ENCODE results near the gene PNPLA5.

PNPLA5 gene

DNA sequence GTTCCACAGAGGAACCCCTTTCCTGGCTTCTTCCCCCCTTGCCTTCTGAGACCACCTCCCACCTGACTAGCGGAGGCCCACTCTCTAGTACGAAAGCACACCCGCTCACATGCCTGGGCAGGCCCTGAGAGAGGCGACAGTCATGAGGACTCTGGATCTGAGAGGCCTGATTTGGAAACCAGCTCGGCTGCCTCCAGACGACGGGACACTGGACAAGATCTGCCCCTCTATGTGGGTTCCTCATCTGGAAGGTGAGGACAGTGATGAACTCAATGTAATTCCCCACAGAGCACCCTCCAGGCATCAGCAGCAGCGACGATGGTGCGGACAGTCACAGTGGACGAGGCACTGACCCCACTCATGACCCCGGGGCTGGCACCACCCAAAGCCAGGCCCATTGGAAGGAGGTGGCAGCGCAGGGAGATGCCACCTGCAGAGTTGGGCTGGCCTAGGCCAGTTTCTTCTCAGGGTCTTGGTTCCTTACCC is 37.0 kb downstream of the PNPLA5 start:
- DNase-seq (ENCODE audit: low read depth): no peak

DNA sequence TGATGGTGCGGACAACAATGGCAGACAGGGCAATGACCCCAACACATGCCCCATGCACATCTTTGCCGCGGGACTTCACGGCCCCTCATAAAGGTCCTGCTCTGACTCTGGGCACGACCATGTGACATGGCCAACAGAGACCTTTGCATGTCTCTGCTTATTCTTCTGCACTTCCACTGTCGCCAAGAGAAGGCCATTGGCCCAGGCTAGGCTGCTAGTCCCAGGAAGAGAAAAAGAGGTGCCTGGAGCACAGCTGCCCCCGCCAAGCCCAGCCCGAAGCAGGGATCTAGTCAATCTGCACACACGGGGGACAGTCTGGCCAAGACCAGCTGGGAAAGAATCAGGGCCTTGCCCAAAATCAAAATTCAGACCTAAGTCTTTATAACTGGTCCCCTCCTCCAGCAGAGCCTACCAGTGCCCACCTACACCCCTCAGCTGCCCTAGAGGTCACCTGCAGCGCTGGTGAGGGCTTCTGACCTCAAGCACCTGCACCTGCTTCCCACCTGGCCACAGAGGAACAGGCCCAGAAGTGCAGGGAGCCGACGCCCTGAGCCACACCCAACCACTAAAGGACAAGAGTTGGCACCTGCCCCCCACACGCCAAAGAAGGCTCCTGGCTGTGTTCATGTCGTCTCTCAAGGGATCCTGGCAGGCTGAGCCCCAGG is 37.6 kb downstream of the PNPLA5 start:
- no peak for DNase-seq (ENCODE audit: low read depth)

DNA sequence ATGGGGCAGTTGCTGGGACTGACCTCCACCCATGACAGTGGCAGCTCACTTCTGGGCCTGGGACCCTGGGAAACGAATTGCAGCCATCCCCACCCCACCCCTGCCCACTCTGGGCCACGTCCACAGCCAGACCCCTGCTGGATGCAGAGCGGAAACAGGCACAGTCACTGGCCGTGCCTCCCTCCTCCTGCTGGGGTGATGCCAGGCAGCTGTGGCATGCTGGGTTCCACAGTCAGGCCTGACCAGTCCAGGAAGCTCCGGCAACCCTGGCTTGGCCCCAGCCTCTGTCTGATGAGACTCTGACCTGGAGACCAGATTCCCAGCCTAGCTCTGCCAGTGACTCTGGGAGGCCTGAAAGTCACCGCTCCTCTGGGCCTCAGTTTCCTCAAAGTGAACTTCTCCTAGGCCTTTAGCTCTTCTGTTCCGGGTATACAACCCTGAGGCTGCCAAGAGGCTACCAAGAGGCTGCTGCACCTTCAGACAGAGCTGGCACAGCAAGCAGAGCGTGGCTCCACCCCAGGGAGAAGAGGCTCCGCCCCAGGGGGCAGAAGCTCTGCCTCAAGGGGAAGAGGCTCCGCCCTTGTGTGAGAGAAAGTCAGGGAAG is 38.4 kb downstream of the PNPLA5 start:
- no peak for DNase-seq (ENCODE audit: low read depth)

DNA sequence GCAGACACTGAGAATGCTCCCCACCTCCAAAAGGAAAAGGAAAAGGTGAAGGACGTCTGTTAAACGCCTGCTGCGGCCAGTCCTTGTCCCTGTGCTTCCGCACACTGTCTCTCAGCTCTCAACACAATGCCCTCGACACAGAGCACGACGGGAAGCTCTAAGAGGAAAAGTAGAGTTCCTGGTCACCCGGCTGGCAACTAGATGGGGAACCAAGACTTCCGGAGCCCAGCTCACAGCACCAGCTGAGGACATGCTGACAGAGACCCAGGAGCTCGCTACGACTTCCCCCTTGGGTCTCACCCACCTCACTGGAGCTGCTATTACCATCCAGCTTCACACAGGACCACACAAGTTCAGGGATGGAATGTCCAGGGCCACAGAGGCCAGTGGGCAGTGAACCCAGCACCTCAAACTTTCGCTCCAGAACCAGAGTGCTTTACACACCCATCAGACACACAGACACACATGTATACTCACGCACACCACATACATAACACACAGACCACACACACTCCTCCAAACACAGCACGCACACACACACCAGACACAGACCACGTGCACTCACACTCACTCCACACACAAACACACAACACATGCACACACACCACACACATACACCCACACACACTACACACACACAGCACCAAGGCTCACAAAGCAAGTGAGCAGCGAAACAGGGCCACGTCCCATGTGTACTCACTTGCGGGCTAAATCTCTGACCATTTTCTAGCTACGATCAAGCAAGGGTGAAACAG is 39.1 kb downstream of the PNPLA5 start:
- DNase-seq (ENCODE audit: low read depth): no peak

DNA sequence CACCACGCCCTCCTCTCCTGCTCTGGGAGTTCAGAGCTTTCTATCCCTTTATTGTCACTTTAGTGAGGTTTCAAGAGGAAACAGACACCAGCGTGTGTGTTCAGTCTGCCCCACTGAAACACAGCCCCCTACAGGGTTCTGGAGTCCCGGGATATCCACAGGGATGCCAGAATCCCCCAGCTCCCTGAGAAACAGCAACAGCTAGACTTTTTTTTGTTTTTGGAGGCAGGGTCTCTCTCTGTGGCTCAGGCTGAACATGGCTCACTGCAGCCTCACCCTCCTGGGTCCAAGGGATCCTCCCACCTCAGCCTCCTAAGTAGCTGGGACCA is 39.9 kb downstream of the PNPLA5 start:
- no peak for DNase-seq (ENCODE audit: low read depth)

DNA sequence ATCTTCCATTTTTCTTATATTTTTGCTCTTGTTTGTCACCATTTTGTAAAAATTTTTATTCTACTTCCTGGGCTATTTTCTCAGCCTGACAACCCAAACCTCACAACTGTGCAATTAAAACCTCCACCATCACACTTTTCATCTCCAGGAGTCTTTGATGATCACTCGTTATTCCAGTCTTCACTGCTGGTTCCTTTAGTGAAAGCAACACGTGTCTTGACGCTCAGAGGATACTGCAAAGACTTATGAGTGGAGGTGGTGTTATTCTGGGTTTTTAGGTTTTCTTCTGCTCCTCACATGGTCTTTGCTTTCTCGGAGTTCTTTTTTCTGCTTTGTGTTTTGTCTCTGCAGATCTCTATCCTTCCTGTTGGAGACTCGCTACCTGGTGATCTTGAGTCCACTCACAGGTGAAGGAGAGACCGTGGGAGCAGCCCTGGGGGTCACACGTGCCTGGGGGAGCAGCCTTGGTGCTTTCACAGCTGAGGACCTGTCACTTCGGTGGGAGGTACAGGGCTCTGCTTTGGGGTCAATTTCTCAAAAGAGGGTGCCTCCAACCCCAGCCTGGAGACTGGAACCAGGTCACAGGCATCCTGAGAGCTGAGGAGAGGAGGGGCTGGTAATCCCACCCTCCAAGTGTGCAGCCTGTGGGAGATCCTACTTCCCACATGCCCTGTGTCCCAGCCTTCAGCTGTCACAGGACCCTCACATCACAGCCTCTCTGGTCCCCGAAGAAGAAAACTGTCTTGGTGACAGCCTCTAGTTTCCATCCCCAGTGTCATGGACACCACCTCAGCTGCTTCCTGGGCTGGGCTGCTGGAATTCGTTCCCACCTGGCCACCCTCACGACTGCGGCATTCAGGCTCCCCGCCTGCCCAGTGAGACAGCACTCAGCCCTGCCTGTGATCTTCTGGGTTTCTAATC is 40.5 kb downstream of the PNPLA5 start:
- no peak for DNase-seq (ENCODE audit: low read depth)

DNA sequence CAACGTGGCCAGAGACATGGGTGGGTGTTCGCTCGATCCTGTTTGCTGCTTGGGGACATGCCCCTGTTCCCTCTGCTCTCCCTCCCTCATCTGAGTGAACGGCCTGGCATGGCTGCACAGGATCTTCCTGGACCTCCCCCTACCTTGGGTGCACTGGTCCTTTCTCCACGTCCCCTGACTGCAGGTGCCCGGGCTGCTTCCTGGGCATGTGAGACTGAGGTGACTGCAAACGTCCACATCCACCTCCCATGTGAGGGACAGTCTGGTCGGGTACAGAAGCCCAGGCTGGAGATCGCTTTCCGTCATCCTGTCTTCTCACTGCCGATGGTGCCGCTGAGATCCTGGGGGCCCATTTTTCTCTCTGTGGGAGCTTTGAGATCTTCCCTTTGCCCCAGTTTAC is 41.3 kb downstream of the PNPLA5 start:
- no peak for DNase-seq (ENCODE audit: low read depth)

DNA sequence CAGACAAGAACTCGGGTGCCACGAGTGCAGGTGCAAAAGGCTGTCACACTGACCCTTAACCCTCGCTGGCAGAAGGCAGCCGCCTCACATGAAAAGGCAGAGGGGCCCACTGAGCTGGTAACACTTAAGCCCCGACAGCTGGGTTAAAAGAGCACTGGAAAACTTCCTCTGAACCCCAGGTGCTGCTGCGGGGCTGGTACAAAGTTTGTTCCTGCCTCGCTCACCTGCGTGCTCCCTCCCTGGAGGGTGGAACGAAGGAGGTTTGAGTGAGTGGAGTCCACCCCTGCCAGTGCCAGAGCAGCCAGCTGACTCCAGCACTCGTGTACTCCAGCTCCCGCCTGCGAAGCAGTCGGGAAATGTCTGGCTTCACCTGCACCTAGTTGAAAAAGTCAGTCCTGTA is 42.1 kb downstream of the PNPLA5 start:
- DNase-seq (ENCODE audit: low read depth): no peak

DNA sequence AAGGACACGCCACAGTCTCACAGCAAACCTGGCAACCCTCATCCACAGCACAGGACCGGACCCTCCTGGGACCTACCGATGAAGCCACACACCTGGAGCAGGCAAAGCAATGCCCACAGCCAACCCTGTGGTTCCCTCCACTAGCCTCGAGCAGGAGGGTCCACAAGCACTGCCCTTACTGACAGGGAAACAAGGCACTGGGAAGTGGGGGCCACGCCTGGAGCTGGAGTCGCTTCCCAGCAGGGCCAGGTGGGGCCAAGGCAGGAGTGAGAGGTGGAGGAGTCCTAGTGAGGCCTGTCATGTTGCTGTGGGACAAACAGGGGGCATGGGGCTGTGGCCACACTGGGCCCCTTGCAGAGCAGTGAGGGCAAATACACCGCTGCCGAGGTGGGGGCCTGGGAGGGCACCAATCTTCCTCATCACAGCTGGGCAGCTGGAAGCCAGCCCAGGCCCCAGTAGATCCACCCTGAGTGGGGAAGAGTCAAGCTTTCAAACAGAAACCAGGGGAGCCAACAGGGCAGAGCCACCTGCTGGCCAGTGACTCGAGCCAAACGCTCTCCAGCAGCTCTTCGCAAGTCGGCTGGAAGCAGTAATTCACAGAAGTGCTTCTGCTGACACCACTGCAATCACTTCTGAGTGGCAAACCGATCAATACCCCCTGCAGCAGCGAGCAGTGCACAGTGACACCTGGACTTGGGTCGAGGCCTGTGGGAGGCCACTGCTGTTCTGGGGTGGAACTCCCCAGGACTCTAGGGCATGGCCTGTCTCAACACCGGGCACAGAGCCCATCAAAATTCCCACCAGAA is 43.2 kb downstream of the PNPLA5 start:
- peak; percentile 17 for DNase-seq (ENCODE audit: low read depth)

DNA sequence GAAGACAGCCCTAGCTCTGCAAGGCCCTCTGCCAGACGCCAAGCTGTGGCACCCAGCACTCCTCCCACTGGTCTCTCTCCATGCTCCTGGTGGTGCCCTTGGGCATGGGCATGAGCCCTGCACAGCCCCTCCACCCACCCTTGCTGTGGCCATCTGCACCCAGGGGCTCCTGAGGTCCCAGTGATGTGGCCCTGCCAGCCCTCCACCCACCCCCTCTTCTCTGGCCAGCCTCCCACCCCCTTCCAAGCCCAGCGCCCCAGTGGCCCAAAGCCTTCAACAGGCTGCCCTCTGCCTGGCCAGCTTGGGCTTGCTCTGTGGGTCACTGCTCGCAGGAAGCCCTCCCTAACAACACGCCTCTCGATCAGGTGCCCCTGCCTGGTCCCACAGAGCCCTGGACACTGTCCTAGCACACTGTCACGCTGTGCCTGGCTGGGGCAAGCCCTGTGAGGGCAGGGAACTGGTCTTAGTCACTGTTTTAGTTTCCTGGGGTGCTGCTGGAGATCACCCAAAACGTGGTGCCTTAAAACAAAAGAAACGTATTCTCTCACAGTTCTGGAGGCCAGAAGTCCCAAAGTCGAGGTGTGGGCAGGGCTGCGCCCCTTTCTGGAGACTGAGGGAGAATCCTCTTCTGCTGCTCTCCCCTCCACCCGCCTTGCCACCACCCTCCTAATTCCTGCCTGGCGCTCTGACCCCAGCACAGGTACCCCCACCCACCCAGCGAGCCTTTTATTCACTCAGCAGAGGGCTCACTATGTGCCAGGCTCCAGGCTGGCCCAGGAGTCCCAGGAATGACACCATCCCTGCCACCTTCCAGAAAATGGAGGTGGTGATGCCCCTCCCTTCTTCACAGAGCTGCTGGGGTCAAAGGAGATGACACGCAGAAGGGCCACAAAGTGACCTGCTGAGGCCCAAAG is 44.2 kb downstream of the PNPLA5 start:
- DNase-seq (ENCODE audit: low read depth): no peak

DNA sequence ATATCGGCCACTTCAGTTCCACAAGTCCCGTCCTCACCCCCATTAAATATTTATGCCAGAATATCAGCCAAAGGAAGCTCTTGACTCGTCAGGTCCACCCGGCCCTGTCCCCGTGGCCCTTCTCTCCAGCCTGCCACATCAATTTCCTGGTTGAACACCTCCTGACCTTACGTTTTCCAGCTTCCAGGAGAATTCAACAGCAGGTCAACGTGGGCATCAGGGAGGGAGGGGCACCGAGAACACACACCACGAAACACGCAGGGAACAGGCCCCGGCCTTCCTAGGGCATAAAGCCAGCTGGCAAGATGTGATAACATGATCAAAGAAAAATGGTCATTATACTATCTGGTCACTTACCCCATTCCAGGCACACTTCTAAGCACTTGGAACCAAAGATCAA is 44.8 kb downstream of the PNPLA5 start:
- DNase-seq (ENCODE audit: low read depth): no peak

DNA sequence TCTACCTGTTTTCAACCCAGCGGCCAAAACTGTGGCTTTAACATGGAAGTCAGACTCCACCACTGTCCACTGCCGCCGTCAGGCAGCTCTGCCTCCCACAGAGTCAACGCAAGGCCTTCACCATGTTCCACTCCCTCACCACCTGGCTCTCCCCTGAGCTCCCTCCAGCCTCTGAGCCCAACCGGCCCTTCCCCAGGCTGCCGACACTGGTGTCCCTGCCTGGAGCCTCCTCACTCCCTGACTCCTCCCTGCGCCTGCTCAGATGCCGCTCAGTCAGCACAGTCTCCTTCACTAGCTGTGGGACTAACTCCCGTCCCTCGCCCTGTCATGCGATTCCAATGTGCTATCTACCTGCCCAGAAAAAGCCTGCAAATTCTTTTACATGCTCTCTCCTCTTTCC is 45.8 kb downstream of the PNPLA5 start:
- no peak for DNase-seq (ENCODE audit: low read depth)

DNA sequence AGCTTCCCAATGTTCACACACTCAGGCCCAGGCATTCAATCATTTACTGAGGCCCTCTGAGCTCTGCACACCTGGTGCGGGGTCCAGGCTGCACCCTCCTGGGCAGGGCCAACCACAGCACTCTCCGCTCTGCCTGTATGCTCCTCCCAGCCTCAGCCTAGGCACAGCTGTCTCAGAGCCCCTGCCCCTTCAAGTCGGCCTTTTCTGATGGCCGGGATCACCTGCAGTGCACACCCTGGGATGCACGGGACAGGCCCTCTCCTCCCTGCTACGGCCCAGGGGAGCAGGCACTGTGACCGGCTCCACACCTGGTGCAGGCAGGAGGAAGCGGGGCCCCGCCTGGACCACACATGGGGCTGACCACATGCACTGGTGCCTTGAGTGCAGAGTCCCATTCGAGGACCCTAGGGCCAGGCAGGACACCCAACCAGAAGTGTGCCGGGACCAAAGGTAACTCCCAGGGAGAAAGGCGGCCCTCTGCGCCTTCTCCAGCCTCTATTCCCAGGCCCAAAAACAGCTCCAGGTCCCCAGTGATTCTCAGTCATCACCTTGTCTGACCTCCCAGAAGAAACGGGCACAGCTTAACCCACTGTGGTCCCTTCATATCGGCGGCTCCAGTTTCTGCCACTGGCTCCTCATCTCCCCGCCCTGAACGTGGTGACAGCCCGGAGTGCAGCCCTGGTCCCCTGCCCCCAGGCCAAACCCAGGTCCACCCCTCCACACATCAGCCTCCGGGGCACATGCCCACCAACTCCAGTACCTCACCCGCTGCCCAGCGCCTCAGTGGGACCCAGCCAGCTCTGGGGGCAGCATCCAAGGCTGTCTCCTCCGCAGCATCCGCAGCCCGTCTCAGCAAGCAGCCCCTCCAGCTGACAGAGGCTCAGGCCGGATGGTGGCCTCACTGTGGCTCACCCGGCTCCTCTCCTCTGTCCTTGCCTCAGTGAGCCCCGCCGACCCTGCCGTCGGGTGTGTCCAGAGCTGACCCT is 47.0 kb downstream of the PNPLA5 start:
- no peak for DNase-seq (ENCODE audit: low read depth)

DNA sequence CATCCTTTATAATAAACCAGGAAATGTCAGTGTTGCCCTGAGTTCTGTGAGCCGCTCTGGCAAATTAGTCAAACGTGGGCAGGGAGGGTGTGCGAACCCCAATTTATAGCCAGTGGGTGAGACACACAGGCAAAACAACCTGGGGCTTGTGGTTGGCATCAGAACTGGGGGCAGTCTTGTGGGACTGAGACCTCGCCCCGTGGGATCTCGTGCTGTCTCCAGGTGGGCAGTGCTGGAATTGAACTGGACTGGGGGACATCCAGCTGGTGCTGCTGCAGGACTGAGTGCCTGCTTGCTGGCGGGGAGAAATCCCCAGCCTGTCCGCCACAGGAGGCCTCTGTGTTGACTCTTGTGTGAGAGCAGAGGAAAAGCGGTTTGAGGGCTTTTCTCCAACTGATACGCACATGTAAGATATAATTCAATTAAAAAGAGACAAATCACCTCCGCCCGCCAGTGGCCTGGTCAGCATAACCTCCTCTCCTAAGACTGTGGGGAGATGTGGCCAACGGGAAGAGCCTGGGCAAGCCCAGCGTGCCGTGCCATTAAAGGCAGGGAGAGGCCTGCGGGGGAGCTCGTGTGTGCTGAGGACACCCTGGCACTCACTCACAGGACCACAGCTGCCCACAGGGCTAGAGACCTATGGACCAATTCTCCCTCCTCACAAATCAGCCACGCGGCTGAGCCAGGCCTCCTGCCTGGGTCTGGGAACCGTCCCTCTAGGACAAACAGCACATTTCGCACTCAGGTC is 47.9 kb downstream of the PNPLA5 start:
- no peak for DNase-seq (ENCODE audit: low read depth)

DNA sequence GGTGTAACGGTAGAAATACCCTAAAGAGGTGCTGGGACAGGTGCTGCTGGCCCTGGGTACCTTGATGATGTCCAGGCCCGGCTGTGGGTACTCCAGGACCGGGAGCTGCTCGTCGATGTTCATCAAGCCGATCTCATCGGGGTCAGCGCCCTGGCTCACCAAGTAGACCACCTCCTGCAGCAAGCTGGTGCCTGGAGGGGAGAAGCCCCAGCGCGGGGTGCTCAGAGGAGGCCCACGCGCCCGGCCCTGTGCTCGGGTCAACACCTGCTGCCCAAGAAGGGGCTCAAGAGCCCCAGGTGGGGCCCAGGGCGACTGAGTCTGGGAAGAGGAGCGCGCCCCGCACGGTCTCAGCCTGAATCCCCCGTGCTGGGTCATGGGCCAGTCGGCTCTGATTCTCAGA is 50.1 kb downstream of the PNPLA5 start:
- DNase-seq (ENCODE audit: low read depth): no peak

DNA sequence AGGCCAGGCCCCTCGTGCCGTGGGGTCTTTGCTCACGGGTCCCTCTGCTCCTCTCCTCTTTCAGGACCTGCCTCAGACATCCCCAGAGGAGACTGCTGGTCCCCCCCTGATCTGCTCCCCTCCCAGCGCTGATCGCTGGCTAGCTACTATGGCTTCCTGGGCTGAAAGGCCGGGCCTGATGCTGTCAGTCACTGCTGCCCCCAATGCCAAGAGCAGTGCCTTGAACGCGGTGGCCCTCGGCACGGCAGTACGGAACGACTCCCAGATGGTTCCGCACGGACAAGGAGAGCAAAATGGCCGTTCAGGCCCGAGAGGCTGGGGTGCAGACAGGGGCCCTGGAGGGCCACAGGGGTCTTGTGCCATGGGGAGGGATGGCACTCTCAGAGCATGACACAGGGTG is 51.0 kb downstream of the PNPLA5 start:
- DNase-seq (ENCODE audit: low read depth): no peak

DNA sequence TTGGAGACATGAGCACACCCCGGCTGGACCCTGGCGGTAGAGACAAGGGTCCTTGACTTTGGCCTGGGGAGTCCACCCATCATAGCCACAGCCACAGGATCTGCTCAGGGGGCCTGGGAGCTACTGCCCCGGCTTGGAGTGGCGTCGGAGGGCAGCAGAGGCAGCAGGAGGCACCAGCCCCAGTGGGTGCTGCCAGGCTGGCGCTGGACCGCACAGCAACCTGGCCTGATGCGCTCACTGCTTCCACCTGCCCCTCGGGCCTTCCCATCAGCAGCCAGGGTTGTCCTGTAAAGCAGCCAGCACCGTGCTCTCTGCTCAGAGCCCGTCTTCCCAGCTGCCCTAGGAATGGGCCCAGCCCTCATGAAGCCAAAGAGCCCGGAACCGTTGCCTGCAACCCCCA is 51.4 kb downstream of the PNPLA5 start:
- DNase-seq (ENCODE audit: low read depth): no peak

DNA sequence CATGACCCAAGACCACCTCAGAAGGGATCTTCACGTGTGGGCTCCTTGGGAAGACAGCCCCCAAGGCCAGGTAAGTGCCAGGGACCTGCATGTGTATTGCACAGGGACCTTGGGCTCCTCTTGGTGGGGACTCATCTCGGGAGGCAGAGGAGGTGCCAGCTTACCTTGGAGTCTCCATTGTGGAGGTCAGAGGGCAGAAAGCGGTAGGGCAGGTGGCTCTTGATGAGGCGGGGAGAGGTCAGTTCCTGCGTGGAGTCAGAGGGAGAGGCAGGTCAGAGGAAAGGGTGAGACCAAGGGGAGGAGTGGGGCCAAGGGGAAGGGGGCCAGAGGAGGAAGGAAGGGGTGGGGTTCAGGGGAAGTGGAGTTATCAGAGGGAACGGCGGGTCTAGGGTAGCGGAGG is 52.0 kb downstream of the PNPLA5 start:
- DNase-seq (ENCODE audit: low read depth): no peak

Measured in fibroblast of gingiva (primary cell).